Aorta (tissue), 5 donors: ENCODE data around the gene DENND10. TPM values are rescaled to one million over a fixed set of nuclear protein-coding genes. Genes with fewer than 3 reads are reported as not detected.

Source experiments
- ATAC-seq: fragments of 200-7000 bp; cut with Tn5 transposase; one replicate; pipeline ENCODE4 v1.9.1; 2022; ENCODE audit warnings: moderate library complexity; ENCODE audit not compliant: low FRiP score
- DNase-seq, 2 donors: peaks; one replicate each; pipeline ENCODE4 v3.0.0-alpha.2; 2020
- H3K27ac ChIP-seq, 2 donors: one replicate each; pipeline ENCODE4 v1.5.1; 2013; ENCODE audit warnings: low read length in 2 of 2, mild to moderate bottlenecking in 2 of 2, moderate library complexity in 2 of 2, control low read depth in 1 of 2, inconsistent platforms in 1 of 2, low read depth in 1 of 2
- H3K27me3 ChIP-seq, 2 donors: one replicate each; pipeline ENCODE4 v1.6.1; 2013; ENCODE audit warnings: control low read depth in 1 of 2, low read length in 1 of 2, mild to moderate bottlenecking in 1 of 2, moderate library complexity in 1 of 2; ENCODE audit not compliant: insufficient read depth in 2 of 2, control insufficient read depth in 1 of 2
- H3K36me3 ChIP-seq, 2 donors: one replicate each; pipeline ENCODE4 v1.6.1; 2013; ENCODE audit warnings: control low read depth in 1 of 2, low read length in 1 of 2, mild to moderate bottlenecking in 1 of 2; ENCODE audit not compliant: insufficient read depth in 2 of 2, control insufficient read depth in 1 of 2
- H3K4me1 ChIP-seq, 2 donors: one replicate each; pipeline ENCODE4 v1.6.1; 2013; ENCODE audit warnings: low read length in 2 of 2, control low read depth in 1 of 2, mild to moderate bottlenecking in 1 of 2, moderate library complexity in 1 of 2; ENCODE audit not compliant: insufficient read depth in 2 of 2, control insufficient read depth in 1 of 2
- H3K4me3 ChIP-seq, 2 donors: one replicate each; pipeline ENCODE4 v1.5.1; 2013; ENCODE audit warnings: low read length in 2 of 2, control low read depth in 1 of 2, mild to moderate bottlenecking in 1 of 2
- H3K9me3 ChIP-seq: one replicate; pipeline ENCODE4 v1.6.1; 2013; ENCODE audit warnings: mild to moderate bottlenecking, low read length; ENCODE audit not compliant: control insufficient read depth
- WGBS, 2 donors: extraction: QIAGEN DNeasy Blood & Tissue Kit; methylation state at CpG; one replicate each; pipeline ENCODE4 v1.1.7; 2013; 5-methylcytosine and 5-hydroxymethylcytosine counted together
- intact Hi-C, 2 donors: fragments of 100-400 bp; cut with DNase I; formaldehyde crosslinking; loops; one replicate each; pipeline versions ENCODE4 v1.14.2 to v1.15.0; 2022
- polyA plus RNA-seq, 2 donors: library from polyadenylated mRNA; stranded (reverse); fragments of 200-250 nt; gene quantifications; one replicate each; pipeline ENCODE4 v1.2.3, GENCODE V29; 2013
- total RNA-seq, 2 donors: library from RNA; stranded (reverse); fragmentation: NEBNext Ultra II Directional; extraction: Animal tissue kit (Norgen Biotek cat#: 25700); gene quantifications; one replicate each; pipeline ENCODE4 v1.2.1, GENCODE V29; 2021
- donor health status: healthy with polysubstance abuse.
- donor health status: Bipolar disorder and iron deficiency.
- donor health status: DM: no; HTN: no; CAD: no.
- donor health status: DM: no; HTN: no; CAD: no.
- donor health status: DM: yes; HTN: yes; CAD: no.

Gene DENND10
- total and polyA plus RNA-seq, 4 donors, result 15.2 to 28.8 (median 23.3) TPM

GRCh38 chr10:119073584-119073983, 30.3 kb upstream of the DENND10 start:
- DNase-seq (no peak), ATAC-seq (no peak)
- 66 to 72% methylated on average over 6 of the region's 6 CpGs for WGBS, 2 donors
- Histone ChIP-seq H3K4me3 (no peak overlapping the region), H3K9me3 (no peaks in the 10 kb centered on the region), H3K27ac (no peak overlapping the region), H3K27me3 (no peaks in the 10 kb centered on the region), H3K36me3 (peaks cover 0 to 2% of the 10 kb centered on the region in 2 donors), H3K4me1 (no peaks in the 10 kb centered on the region)
- intact Hi-C loops, result no loop called here

GRCh38 chr10:119078422-119079179, 25.3 kb upstream of the DENND10 start:
- Histone ChIP-seq H3K27ac (no peak overlapping the region), H3K36me3 (no peaks in the 10 kb centered on the region), H3K4me3 (peak overlapping the region; percentile 20 to 75), H3K4me1 (no peaks in the 10 kb centered on the region), H3K27me3 (no peaks in the 10 kb centered on the region), H3K9me3 (no peaks in the 10 kb centered on the region)
- no peak for DNase-seq
- ATAC-seq, result no peak
- intact Hi-C loops, result loop anchor here (5.0 kb wide), 1 partner anchor 46 kb away; no protein-coding TSS in a partner anchor
- WGBS, 2 donors, result 44 to 46% methylated on average over 10 of the region's 10 CpGs

DNA sequence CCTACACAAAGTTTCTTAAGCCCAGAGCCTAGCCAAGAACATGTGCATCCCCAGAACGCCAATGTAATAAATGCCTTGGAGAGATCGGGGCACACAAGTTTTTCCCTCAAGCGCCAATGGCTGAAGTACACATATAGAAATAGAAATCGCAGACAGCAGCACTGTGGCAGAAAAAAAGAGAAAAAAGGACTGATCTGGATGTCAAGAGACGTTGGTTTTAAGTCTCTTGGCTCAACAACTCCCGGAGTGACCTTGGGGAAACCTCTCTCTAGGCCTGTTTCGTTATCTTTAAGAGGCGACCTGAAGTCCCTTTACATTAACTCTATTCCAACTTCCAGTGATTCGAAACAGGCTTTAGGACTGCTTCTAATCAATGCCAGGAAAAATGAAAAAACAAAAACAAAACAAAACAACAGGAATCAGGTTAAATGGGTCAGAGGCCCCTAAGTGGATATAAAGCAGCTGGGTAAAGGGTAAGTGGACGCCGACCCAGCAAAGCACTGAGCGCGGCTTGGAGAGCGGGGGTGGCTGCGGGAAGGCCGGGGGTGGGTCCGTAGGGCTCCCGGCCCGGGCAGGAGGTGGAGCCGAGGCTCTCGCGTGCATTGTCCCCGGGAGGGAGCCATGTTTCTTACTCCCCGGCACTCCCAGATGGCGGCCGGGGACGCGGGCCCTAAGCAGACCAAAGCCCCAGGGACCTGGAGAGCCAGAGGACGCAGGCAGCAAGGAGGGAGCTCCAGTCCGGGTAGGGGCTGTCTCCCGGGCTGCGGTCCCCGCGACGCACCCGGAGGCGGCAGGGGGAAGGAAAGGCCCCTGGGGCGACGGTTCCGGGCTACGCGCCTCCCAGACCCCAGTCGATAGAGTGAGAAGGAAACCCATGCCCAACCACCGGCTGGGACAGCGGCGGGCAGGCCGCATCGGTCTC, 24.1 kb upstream of the DENND10 start:
- Histone ChIP-seq H3K27ac (peak overlapping the region; percentile 85 to 96), H3K27me3 (no peaks in the 10 kb centered on the region), H3K4me1 (no peaks in the 10 kb centered on the region), H3K36me3 (no peaks in the 10 kb centered on the region), H3K4me3 (peak overlapping the region; percentile 72 to 75), H3K9me3 (no peaks in the 10 kb centered on the region)
- peak; percentile 93 for ATAC-seq
- WGBS, 2 donors, result 0 to 1% methylated on average over 48 of the region's 48 CpGs
- intact Hi-C loops, result loop anchor here (5.0 kb wide), 1 partner anchor 48 kb away; no protein-coding TSS in a partner anchor
- DNase-seq, result peak; percentile 86 to 92

DNA sequence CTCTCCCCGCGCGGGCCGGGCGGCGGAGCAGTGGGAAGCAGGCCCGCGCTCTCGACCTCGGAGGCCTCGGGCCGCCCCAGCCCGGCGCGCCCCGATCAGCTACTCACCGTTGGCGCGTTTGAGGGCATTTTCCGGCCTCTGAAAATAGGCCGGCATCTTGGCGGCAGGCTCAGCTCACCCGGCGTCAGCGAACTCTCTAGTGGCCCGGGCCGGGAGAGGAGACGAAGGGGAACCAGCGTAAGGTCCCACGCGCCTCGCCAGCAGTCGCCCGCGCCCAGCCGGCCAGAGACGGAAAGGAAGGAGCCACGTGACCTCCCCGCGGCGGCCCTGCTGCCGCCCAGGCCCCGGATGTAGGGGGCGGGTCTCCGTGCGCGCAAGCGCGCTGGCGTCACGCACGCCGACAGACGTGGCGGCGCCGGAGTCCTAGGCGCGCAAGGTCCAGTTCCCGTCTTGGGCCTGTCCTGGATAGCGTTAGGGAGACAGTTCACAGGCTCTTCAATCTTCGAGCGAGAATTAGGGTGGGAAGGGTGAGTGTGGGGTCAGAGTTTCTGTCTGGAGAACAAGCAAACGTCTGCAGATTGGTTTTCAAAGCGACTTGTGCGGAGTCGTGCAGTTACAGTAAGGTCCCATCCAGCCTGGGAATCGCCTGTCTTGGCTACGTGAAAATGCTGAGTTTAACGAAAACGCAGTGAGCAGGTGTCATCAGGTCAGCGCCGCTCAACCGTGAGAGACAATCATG, 23.2 kb upstream of the DENND10 start, which contains the start of gene EIF3A:
Gene EIF3A (minus strand): TSS at position 297 of the 739 bp plus-strand sequence. CDS start 141 bp downstream, at position 156.
- WGBS, 2 donors, result 0 to 1% methylated on average over 69 to 74 of the region's 74 CpGs
- intact Hi-C loops, result no loop called here

DNA sequence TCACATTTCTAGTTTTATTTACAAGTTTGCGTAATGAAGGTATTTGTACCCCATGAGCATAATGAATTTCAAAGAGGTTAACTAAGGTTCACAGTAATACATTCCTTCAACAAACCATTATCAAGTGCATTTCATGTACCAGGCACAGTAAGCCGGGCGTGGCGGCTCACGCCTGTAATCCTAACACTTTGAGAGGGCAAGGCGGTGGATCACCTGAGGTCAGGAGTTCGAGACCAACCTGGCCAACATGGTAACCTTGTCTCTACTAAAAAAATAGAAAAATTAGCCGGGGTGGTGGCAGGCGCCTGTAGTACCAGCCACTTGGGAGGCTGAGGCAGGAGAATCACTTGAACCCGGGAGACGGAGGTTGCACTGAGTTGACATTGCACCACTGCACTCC, 19.0 kb upstream of the DENND10 start:
- Histone ChIP-seq H3K9me3 (no peaks in the 10 kb centered on the region), H3K4me3 (no peak overlapping the region), H3K4me1 (no peaks in the 10 kb centered on the region), H3K27me3 (no peaks in the 10 kb centered on the region), H3K27ac (no peak overlapping the region), H3K36me3 (no peaks in the 10 kb centered on the region)
- intact Hi-C loops, result no loop called here
- DNase-seq, result no peak
- no peak for ATAC-seq
- WGBS, 2 donors, result 93 to 94% methylated on average over 11 of the region's 11 CpGs

More for the DNA sequence above, 23.2 kb upstream of the DENND10 start, which contains the start of gene EIF3A:
- Histone ChIP-seq H3K36me3 (no peaks in the 10 kb centered on the region), H3K9me3 (no peaks in the 10 kb centered on the region), H3K4me1 (no peaks in the 10 kb centered on the region), H3K27ac (peak within 1 kb of the TSS; percentile 85 to 96), H3K4me3 (peak within 1 kb of the TSS; percentile 72 to 75), H3K27me3 (no peaks in the 10 kb centered on the region)
- peak; percentile 98 for ATAC-seq
- peak; percentile 95 to 98 for DNase-seq

GRCh38 chr10:119087271-119087882, 16.5 kb upstream of the DENND10 start:
- Histone ChIP-seq H3K27me3 (no peaks in the 10 kb centered on the region), H3K27ac (no peak overlapping the region), H3K36me3 (no peaks in the 10 kb centered on the region), H3K9me3 (no peaks in the 10 kb centered on the region), H3K4me3 (no peak overlapping the region), H3K4me1 (no peaks in the 10 kb centered on the region)
- intact Hi-C loops, result no loop called here
- no peak for DNase-seq
- WGBS, 2 donors, result 62% methylated on average over 4 of the region's 4 CpGs
- ATAC-seq, result no peak

GRCh38 chr10:119090026-119090795, 13.7 kb upstream of the DENND10 start:
- H3K4me1 ChIP-seq, result no peaks in the 10 kb centered on the region
- H3K4me3 ChIP-seq, result no peak overlapping the region
- WGBS, 2 donors, result 81 to 84% methylated on average over 13 of the region's 13 CpGs
- H3K27me3 ChIP-seq, result no peaks in the 10 kb centered on the region
- ATAC-seq, result no peak
- intact Hi-C loops, result no loop called here
- no peak for DNase-seq
- H3K9me3 ChIP-seq, result no peaks in the 10 kb centered on the region
- H3K27ac ChIP-seq, result no peak overlapping the region
- H3K36me3 ChIP-seq, result no peaks in the 10 kb centered on the region
